Measurements from ENCODE around the gene OR51A2. TPM values are rescaled to one million over a fixed set of nuclear protein-coding genes. Genes with fewer than 3 reads are reported as not detected.
"Not testable (repeated sequence)": the region's sequence is repeated elsewhere in the genome, so short reads cannot be mapped to it uniquely, and the experiment has no call there.

OR51A2 gene, protein sequence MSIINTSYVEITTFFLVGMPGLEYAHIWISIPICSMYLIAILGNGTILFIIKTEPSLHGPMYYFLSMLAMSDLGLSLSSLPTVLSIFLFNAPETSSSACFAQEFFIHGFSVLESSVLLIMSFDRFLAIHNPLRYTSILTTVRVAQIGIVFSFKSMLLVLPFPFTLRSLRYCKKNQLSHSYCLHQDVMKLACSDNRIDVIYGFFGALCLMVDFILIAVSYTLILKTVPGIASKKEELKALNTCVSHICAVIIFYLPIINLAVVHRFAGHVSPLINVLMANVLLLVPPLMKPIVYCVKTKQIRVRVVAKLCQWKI
- total RNA-seq = not detected

DNA sequence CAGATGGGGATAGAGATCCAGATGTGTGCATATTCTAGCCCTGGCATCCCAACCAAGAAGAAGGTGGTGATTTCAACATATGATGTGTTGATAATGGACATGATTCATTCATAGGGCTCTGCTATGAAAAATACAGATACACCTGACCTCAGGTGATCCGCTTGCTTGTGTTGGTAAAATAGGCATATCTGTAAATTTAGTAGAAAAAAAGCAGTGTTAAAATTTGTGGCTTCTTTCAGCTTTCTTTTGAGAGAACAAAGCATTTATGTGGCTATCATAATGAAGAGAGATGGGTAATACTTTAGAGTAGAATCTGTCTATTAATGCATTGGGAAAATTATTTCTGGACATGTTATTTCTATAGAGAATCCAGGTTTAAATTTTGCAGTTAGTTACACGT is at the start of gene OR51A2:
Gene OR51A2 (minus strand): TSS at position 101 of the 400 bp plus-strand sequence. CDS start 0 bp downstream, at position 101.
- not testable (repeated sequence) for H3K9me3 ChIP-seq, H3K4me1 ChIP-seq

DNA sequence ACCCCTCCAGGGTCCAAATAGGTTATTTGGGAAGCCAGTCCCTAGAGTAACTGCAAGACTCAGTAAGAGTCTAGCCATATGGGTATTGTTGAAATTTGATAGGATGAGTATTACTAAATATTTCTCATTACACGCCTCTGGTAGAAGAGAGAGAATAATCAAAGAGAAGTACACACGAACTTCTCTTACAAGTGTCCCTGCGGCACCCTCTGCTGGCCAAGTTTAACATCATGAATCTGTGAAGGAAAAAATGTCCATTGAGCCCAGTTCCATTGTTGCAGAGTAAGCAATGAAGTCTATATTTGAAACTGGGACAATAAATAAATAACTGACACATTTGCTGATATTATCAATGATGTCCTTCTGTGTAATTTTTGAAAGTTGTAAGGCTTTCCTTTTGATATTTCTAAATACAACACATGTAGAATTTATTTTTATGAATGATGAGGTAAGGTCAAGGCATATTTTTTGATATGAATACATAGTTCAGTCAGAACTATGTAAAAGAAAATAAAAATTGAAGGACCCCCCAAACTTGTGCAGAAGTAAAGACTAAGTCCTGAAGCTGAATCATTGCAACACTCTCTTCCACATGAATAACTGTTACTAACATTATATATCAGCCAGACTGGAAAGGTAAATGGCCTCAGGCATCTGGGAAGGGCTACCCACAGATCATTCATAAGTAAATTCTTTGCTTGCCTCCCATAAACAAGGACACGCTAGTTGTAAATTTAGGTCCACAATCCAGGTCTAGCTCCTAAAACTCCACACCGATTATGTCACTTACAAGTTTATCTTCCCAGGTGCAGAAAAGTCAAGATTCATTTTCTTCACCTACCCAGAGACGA is 49.1 kb upstream of the OR51A2 start:
- Histone ChIP-seq H3K36me3 (no peaks in the 10 kb centered on the region), H3K4me3 (no peak overlapping the region), H3K9me3 (no peaks in the 10 kb centered on the region), H3K27me3 (no peaks in the 10 kb centered on the region), H3K27ac (no peak overlapping the region), H3K4me1 (no peaks in the 10 kb centered on the region)
- no peak for DNase-seq (ENCODE audit: low spot score in 2 of 2)
- TF ChIP-seq, protein P1, sequence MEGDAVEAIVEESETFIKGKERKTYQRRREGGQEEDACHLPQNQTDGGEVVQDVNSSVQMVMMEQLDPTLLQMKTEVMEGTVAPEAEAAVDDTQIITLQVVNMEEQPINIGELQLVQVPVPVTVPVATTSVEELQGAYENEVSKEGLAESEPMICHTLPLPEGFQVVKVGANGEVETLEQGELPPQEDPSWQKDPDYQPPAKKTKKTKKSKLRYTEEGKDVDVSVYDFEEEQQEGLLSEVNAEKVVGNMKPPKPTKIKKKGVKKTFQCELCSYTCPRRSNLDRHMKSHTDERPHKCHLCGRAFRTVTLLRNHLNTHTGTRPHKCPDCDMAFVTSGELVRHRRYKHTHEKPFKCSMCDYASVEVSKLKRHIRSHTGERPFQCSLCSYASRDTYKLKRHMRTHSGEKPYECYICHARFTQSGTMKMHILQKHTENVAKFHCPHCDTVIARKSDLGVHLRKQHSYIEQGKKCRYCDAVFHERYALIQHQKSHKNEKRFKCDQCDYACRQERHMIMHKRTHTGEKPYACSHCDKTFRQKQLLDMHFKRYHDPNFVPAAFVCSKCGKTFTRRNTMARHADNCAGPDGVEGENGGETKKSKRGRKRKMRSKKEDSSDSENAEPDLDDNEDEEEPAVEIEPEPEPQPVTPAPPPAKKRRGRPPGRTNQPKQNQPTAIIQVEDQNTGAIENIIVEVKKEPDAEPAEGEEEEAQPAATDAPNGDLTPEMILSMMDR (IDR thresholded peaks at IDR 0.05) = peak in 1 of 3 experiments; percentile 23
- intact Hi-C loops (cut with DNase I) = no loop called here

More for the DNA sequence above, at the start of gene OR51A2:
- H3K27ac ChIP-seq; DNase-seq (ENCODE audit: low spot score in 2 of 2); H3K27me3 ChIP-seq; intact Hi-C loops (cut with DNase I); H3K4me3 ChIP-seq; H3K36me3 ChIP-seq: not testable (repeated sequence)

DNA sequence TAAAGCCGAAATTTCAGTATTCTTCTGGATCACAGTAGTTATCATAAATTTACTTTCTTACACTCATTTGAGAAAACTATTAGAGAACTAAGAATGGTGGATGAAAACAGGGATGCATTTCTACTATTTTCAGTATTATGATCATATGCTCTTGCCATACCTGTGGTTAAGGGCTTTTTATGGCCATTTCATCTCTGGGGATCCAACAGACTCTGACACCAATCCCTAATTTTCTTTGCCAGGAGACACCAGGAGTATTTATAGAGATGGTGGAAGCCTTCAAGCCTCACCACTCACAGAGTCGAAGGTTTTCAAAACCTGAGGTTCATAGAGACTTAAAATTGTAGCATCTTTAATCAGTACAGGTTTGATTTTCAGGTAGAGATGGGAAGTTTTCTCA is 39.0 kb upstream of the OR51A2 start, which contains the start of gene OR51L1:
Gene OR51L1 (plus strand): TSS at position 301 of the 400 bp plus-strand sequence. CDS start 4,132 bp downstream, outside the sequence.
- intact Hi-C loops (cut with DNase I) = no loop called here
- H3K27me3 ChIP-seq = no peaks in the 10 kb centered on the region
- TF ChIP-seq, protein P1 (IDR thresholded peaks at IDR 0.05) = no peak

DNA sequence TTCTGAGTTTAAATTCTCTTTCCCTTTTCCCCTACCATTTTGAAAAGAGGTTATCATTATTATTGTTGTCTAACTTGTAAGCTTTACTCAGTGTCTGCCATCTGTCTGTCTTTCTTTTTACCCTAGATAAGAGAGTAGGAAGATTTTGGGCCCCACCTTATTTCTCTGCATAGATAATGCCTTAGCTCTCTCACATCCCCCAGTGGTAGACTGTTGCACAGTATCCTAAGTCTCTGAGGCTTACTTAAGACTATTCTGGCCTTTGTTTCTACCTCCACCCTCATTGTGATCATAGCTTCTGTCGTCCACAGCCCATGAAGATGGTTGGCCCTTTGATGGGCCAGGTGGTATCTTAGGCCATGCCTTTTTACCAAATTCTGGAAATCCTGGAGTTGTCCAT is 35.5 kb upstream of the OR51A2 start:
- TF ChIP-seq, protein P1 (IDR thresholded peaks at IDR 0.05) = no peak
- no peaks in the 10 kb centered on the region for H3K4me1 ChIP-seq
- no peak overlapping the region for H3K27ac ChIP-seq
- no peaks in the 10 kb centered on the region for H3K9me3 ChIP-seq
- H3K4me3 ChIP-seq = no peak overlapping the region
- H3K27me3 ChIP-seq = no peaks in the 10 kb centered on the region
- H3K36me3 ChIP-seq = no peaks in the 10 kb centered on the region
- intact Hi-C loops (cut with DNase I) = no loop called here
- no peak for DNase-seq (ENCODE audit: low spot score in 2 of 2)

More for the DNA sequence above, 39.0 kb upstream of the OR51A2 start, which contains the start of gene OR51L1:
- H3K4me3 ChIP-seq = no peak within 1 kb of the TSS
- DNase-seq (ENCODE audit: low spot score in 2 of 2) = no peak
- no peaks in the 10 kb centered on the region for H3K9me3 ChIP-seq
- H3K36me3 ChIP-seq = no peaks in the 10 kb centered on the region
- no peak within 1 kb of the TSS for H3K27ac ChIP-seq
- no peaks in the 10 kb centered on the region for H3K4me1 ChIP-seq

DNA sequence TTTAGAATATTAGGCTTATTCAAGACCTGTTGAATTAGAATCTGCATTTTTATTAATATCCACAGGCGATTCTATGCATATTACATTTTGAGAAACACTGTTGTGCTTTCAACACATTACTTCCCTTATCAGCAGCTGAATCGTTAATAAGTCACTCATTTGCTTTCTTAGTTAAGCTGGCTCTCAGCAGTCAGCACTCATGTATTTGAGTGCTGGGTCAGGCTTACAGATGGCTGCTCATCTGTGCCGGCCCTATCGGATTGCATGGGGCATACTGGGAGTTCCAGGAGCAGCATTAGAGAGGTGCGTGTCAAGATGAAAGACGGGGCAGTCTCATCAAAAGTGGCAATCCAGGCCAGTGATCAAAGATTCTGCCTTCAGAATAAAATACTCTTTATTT is 28.3 kb upstream of the OR51A2 start:
- TF ChIP-seq, protein P1 (IDR thresholded peaks at IDR 0.05) = no peak
- no peak for DNase-seq (ENCODE audit: low spot score in 2 of 2)
- no peaks in the 10 kb centered on the region for H3K4me1 ChIP-seq
- H3K4me3 ChIP-seq = no peak overlapping the region
- H3K9me3 ChIP-seq = no peaks in the 10 kb centered on the region
- H3K27me3 ChIP-seq = no peaks in the 10 kb centered on the region
- H3K36me3 ChIP-seq = no peaks in the 10 kb centered on the region
- H3K27ac ChIP-seq = no peak overlapping the region
- intact Hi-C loops (cut with DNase I) = no loop called here

DNA sequence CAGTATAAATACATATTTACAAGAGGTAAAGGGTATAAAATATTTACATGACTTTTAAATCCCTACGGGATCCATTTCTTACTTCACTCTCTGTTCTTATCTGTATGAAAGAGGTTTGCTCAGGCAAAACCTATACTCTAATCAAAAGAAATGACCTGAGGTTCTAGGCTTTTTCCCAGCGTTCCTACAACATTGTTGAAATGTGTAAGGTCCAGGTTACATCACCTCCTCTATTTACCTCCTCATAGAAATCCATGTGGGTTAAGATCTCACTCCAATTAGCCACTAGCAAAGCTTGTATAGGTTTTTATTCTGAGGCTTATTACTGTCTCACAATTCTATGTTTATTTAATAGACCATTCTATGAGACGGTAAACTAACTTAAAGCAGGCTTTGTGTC is 27.2 kb upstream of the OR51A2 start:
- no peaks in the 10 kb centered on the region for H3K4me1 ChIP-seq
- H3K27me3 ChIP-seq = no peaks in the 10 kb centered on the region
- DNase-seq (ENCODE audit: low spot score in 2 of 2) = no peak
- TF ChIP-seq, protein P1 (IDR thresholded peaks at IDR 0.05) = no peak
- no peaks in the 10 kb centered on the region for H3K36me3 ChIP-seq
- no peak overlapping the region for H3K4me3 ChIP-seq
- intact Hi-C loops (cut with DNase I) = no loop called here
- H3K9me3 ChIP-seq = no peaks in the 10 kb centered on the region
- H3K27ac ChIP-seq = no peak overlapping the region

All from ascending aorta (tissue), 2 donors.